Measurements from ENCODE around the gene RELA. TPM values are rescaled to one million over a fixed set of nuclear protein-coding genes. Genes with fewer than 3 reads are reported as not detected.

RELA gene
- total and polyA plus RNA-seq, 2 of the 13 experiments (the other 11 are each of a cell fraction or from before 2014, with no cell fraction given): 21.4 to 40.5 TPM

DNA sequence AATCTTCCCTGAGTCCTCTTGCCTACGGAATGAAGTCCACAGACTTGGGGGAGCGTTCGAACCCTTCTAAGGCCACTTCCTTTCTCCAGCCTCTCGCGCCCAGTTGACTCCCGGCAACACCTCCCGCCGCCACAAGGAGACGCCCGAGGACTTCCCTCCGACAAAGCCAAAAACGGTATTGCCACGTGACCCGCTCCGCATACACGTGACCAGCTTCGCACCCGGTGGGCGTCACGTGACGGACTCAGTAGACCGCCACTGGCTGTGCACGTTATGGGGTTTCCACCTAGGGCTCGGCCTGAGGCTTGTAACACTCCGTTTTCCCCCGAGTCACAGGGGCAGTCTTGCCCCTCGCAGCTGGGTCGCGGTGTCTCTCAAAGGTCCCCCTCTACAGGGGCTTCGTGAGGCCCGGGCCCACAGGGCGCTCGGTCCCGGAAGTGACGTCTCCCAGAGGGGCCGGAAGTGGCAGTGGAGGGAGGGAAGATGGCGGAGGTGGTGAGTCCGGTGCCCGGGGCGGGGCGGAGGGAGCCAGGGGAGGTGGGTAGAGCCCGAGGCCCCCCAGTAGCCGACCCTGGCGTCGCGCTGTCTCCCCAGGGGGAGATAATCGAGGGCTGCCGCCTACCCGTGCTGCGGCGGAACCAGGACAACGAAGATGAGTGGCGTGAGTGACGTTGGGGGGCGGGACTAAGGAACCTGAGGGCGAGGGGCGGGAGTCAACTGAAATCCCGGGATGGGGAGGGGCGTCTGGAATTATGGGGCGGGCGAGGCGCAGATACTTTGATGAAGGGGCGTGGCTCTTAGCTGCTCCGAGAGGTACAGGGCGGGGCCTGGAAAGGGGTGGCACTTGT lies 49.3 kb upstream of the RELA start, which contains the start of gene KAT5 (continued):
- TF ChIP-seq, protein P1, sequence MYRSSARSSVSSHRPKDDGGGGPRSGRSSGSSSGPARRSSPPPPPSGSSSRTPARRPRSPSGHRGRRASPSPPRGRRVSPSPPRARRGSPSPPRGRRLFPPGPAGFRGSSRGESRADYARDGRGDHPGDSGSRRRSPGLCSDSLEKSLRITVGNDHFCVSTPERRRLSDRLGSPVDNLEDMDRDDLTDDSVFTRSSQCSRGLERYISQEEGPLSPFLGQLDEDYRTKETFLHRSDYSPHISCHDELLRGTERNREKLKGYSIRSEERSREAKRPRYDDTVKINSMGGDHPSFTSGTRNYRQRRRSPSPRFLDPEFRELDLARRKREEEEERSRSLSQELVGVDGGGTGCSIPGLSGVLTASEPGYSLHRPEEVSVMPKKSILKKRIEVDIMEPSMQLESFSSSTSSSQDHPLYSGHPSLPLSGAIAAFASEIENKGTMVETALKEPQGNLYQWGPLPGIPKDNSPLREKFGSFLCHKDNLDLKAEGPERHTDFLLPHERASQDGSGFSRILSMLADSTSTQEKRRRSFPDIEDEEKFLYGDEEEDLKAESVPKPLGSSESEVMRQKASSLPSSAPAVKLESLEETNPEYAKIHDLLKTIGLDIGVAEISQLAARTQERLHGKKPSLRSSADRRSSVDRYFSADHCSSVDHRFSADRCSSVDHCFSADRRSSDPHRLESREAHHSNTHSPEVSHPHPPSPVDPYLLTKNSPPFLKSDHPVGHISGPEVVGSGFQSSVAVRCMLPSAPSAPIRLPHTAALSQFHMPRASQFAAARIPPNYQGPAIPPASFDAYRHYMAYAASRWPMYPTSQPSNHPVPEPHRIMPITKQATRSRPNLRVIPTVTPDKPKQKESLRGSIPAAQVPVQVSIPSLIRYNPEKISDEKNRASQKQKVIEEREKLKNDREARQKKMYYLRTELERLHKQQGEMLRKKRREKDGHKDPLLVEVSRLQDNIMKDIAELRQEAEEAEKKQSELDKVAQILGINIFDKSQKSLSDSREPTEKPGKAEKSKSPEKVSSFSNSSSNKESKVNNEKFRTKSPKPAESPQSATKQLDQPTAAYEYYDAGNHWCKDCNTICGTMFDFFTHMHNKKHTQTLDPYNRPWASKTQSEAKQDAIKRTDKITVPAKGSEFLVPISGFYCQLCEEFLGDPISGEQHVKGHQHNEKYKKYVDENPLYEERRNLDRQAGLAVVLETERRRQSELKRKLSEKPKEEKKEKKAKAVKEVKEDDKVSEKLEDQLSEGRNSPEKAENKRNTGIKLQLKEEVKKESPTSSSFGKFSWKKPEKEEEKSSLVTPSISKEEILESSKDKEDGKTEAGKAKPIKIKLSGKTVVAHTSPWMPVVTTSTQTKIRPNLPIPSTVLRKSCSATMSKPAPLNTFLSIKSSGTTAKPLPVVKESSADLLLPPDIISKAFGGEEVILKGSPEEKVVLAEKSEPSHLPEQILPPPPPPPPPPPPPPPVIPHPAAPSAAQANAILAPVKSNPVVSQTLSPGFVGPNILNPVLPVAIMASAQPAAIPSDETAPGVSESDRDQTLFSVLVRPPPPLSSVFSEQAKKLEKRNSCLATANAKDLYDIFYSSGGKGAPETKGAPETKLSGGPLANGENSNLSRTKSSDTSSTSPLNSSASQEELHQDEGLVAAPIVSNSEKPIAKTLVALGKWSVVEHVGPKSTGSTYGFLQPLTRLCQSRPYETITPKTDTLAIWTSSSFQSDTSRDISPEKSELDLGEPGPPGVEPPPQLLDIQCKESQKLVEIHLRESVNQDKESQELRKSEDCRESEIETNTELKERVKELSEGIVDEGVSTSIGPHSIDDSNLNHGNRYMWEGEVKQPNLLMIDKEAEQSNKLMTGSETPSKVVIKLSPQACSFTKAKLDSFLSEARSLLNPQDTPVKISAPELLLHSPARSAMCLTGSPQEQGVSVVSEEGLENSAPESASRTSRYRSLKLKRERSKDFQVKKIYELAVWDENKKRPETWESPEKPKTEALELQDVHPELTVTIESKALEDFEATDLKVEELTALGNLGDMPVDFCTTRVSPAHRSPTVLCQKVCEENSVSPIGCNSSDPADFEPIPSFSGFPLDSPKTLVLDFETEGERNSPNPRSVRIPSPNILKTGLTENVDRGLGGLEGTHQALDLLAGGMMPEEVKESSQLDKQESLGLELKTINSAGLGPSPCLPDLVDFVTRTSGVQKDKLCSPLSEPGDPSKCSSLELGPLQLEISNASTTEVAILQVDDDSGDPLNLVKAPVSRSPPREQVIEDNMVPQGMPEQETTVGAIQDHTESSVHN (CRISPR knock-in tag; IDR thresholded peaks at IDR 0.05): no peak
- peak; percentile 55; the same call in 1 of the 2 replicates for TF ChIP-seq KMT2A (CRISPR knock-in tag; IDR thresholded peaks at IDR 0.05)
- TF ChIP-seq, protein P2, sequence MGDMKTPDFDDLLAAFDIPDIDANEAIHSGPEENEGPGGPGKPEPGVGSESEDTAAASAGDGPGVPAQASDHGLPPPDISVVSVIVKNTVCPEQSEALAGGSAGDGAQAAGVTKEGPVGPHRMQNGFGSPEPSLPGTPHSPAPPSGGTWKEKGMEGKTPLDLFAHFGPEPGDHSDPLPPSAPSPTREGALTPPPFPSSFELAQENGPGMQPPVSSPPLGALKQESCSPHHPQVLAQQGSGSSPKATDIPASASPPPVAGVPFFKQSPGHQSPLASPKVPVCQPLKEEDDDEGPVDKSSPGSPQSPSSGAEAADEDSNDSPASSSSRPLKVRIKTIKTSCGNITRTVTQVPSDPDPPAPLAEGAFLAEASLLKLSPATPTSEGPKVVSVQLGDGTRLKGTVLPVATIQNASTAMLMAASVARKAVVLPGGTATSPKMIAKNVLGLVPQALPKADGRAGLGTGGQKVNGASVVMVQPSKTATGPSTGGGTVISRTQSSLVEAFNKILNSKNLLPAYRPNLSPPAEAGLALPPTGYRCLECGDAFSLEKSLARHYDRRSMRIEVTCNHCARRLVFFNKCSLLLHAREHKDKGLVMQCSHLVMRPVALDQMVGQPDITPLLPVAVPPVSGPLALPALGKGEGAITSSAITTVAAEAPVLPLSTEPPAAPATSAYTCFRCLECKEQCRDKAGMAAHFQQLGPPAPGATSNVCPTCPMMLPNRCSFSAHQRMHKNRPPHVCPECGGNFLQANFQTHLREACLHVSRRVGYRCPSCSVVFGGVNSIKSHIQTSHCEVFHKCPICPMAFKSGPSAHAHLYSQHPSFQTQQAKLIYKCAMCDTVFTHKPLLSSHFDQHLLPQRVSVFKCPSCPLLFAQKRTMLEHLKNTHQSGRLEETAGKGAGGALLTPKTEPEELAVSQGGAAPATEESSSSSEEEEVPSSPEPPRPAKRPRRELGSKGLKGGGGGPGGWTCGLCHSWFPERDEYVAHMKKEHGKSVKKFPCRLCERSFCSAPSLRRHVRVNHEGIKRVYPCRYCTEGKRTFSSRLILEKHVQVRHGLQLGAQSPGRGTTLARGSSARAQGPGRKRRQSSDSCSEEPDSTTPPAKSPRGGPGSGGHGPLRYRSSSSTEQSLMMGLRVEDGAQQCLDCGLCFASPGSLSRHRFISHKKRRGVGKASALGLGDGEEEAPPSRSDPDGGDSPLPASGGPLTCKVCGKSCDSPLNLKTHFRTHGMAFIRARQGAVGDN (CRISPR knock-in tag; IDR thresholded peaks at IDR 0.05): peak; percentile 99
- TF ChIP-seq, protein P3, sequence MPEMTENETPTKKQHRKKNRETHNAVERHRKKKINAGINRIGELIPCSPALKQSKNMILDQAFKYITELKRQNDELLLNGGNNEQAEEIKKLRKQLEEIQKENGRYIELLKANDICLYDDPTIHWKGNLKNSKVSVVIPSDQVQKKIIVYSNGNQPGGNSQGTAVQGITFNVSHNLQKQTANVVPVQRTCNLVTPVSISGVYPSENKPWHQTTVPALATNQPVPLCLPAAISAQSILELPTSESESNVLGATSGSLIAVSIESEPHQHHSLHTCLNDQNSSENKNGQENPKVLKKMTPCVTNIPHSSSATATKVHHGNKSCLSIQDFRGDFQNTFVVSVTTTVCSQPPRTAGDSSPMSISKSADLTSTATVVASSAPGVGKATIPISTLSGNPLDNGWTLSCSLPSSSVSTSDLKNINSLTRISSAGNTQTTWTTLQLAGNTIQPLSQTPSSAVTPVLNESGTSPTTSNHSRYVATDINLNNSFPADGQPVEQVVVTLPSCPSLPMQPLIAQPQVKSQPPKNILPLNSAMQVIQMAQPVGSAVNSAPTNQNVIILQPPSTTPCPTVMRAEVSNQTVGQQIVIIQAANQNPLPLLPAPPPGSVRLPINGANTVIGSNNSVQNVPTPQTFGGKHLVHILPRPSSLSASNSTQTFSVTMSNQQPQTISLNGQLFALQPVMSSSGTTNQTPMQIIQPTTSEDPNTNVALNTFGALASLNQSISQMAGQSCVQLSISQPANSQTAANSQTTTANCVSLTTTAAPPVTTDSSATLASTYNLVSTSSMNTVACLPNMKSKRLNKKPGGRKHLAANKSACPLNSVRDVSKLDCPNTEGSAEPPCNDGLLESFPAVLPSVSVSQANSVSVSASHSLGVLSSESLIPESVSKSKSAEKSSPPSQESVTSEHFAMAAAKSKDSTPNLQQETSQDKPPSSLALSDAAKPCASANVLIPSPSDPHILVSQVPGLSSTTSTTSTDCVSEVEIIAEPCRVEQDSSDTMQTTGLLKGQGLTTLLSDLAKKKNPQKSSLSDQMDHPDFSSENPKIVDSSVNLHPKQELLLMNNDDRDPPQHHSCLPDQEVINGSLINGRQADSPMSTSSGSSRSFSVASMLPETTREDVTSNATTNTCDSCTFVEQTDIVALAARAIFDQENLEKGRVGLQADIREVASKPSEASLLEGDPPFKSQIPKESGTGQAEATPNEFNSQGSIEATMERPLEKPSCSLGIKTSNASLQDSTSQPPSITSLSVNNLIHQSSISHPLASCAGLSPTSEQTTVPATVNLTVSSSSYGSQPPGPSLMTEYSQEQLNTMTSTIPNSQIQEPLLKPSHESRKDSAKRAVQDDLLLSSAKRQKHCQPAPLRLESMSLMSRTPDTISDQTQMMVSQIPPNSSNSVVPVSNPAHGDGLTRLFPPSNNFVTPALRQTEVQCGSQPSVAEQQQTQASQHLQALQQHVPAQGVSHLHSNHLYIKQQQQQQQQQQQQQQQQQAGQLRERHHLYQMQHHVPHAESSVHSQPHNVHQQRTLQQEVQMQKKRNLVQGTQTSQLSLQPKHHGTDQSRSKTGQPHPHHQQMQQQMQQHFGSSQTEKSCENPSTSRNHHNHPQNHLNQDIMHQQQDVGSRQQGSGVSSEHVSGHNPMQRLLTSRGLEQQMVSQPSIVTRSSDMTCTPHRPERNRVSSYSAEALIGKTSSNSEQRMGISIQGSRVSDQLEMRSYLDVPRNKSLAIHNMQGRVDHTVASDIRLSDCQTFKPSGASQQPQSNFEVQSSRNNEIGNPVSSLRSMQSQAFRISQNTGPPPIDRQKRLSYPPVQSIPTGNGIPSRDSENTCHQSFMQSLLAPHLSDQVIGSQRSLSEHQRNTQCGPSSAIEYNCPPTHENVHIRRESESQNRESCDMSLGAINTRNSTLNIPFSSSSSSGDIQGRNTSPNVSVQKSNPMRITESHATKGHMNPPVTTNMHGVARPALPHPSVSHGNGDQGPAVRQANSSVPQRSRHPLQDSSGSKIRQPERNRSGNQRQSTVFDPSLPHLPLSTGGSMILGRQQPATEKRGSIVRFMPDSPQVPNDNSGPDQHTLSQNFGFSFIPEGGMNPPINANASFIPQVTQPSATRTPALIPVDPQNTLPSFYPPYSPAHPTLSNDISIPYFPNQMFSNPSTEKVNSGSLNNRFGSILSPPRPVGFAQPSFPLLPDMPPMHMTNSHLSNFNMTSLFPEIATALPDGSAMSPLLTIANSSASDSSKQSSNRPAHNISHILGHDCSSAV (CRISPR knock-in tag; IDR thresholded peaks at IDR 0.05; ENCODE audit: borderline replicate concordance): no peak

Data from HepG2 (cell line).